ENCODE data around the gene OR5D18. TPM values are rescaled to one million over a fixed set of nuclear protein-coding genes. Genes with fewer than 3 reads are reported as not detected.
"Not testable (repeated sequence)": the region's sequence is repeated elsewhere in the genome, so short reads cannot be mapped to it uniquely, and the experiment has no call there.

Gene OR5D18
- total RNA-seq, 2 donors from 2014 or later: not detected

- no peak for DNase-seq
- H3K27ac Mint-ChIP-seq: no peak overlapping the region
These were observed 35.3 kb downstream of the OR5D18 start for GRCh38 chr11:55854704-55855103.

GRCh38 chr11:55867354-55867753 is 47.9 kb downstream of the OR5D18 start:
- peaks cover 90% of the 10 kb centered on the region for H3K9me3 Mint-ChIP-seq
- H3K27ac ChIP-seq (ENCODE audit: low read depth, low read length); H3K9ac ChIP-seq (ENCODE audit: extremely low read depth, low read length, poor library complexity, severe bottlenecking); H3K27me3 ChIP-seq (ENCODE audit: control insufficient read depth, insufficient read depth, low read length, poor library complexity, severe bottlenecking); H3K4me1 Mint-ChIP-seq; H3K36me3 ChIP-seq (ENCODE audit: control insufficient read depth, insufficient read depth, low read length); H3K27me3 Mint-ChIP-seq (ENCODE audit: insufficient read depth); H3K4me1 ChIP-seq (ENCODE audit: control insufficient read depth, insufficient read depth, low read length); H3K36me3 Mint-ChIP-seq (ENCODE audit: low read depth); DNase-seq; H3K4me3 Mint-ChIP-seq; H3K27ac Mint-ChIP-seq; H3K4me3 ChIP-seq (ENCODE audit: low read length): not testable (repeated sequence)
- peaks cover 18% of the 10 kb centered on the region for H3K9me3 ChIP-seq (ENCODE audit: control insufficient read depth, low read length)
- 77 to 80% methylated on average over 1 to 4 of the region's 4 CpGs for WGBS, 2 experiments (ENCODE audit: insufficient coverage in 1 of 2, insufficient read length in 1 of 2)

More at GRCh38 chr11:55854704-55855103, 35.3 kb downstream of the OR5D18 start:
- no peaks in the 10 kb centered on the region for H3K27me3 Mint-ChIP-seq (ENCODE audit: insufficient read depth)
- 14% methylated on average over 1 of the region's 1 CpG; no CpG with 5 or more reads in 1 of the 2 experiments for WGBS, 2 experiments (ENCODE audit: insufficient coverage in 1 of 2, insufficient read length in 1 of 2)
- Histone ChIP-seq H3K9ac (ENCODE audit: extremely low read depth, low read length, poor library complexity, severe bottlenecking) (no peak overlapping the region), H3K36me3 (ENCODE audit: control insufficient read depth, insufficient read depth, low read length) (no peaks in the 10 kb centered on the region), H3K27ac (ENCODE audit: low read depth, low read length) (no peak overlapping the region), H3K27me3 (ENCODE audit: control insufficient read depth, insufficient read depth, low read length, poor library complexity, severe bottlenecking) (no peaks in the 10 kb centered on the region), H3K9me3 (ENCODE audit: control insufficient read depth, low read length) (peaks cover 82% of the 10 kb centered on the region), H3K4me1 (ENCODE audit: control insufficient read depth, insufficient read depth, low read length) (no peaks in the 10 kb centered on the region), H3K4me3 (ENCODE audit: low read length) (no peak overlapping the region)
- no peaks in the 10 kb centered on the region for H3K4me1 Mint-ChIP-seq
- no peak for TF ChIP-seq CTCF (conservative IDR thresholded peaks at IDR 0.05)
- H3K4me3 Mint-ChIP-seq: no peak overlapping the region
- no peaks in the 10 kb centered on the region for H3K36me3 Mint-ChIP-seq (ENCODE audit: low read depth)
- H3K9me3 Mint-ChIP-seq: peaks cover 77% of the 10 kb centered on the region

Other genes with a start within 250 kb of the OR5D18 start
- not detected for gene OR4C16, start 247.5 kb upstream of the OR5D18 start, total RNA-seq
- not detected for gene OR4C11, start 212.0 kb upstream of the OR5D18 start, total RNA-seq
- gene OR4P4, start 184.5 kb upstream of the OR5D18 start, total RNA-seq: not detected
- gene OR4S2, start 171.3 kb upstream of the OR5D18 start, total RNA-seq: not detected
- gene OR4C6, start 157.4 kb upstream of the OR5D18 start, total RNA-seq: not detected
- not detected for gene OR5D13, start 46.2 kb upstream of the OR5D18 start, total RNA-seq
- not detected for gene OR5D14, start 24.1 kb upstream of the OR5D18 start, total RNA-seq
- gene OR5L1, start 8.3 kb upstream of the OR5D18 start, total RNA-seq: not detected
- gene OR5L2, start 7.6 kb downstream of the OR5D18 start, total RNA-seq: not detected
- gene OR5D16, start 19.1 kb downstream of the OR5D18 start, total RNA-seq: not detected
- not detected for gene TRIM51, start 63.7 kb downstream of the OR5D18 start, total RNA-seq
- gene OR5W2, start 95.0 kb downstream of the OR5D18 start, total RNA-seq: not detected
- gene OR5I1, start 116.8 kb downstream of the OR5D18 start, total RNA-seq: not detected
- gene OR10AG1, start 150.3 kb downstream of the OR5D18 start, total RNA-seq: not detected
- not detected for gene OR5F1, start 175.0 kb downstream of the OR5D18 start, total RNA-seq
- gene OR5AS1, start 208.0 kb downstream of the OR5D18 start, total RNA-seq: not detected